Limb (tissue), 2 donors: Measurements from ENCODE around the gene DNMBP.
A peak's percentile ranks its signal among the peaks of the same experiment; 100 is the strongest.

Experiments
- DNase-seq, 2 donors: peaks; one replicate each; pipeline ENCODE4 v3.0.0-alpha.2; 2016; ENCODE audit errors: extremely low spot score in 2 of 2

The DNMBP gene

GRCh38 chr10:100009793-100010676 lies at the start of gene DNMBP:
Gene DNMBP, minus strand, starts transcription at chr10:100009947. Its CDS starts 37,823 bp downstream, at chr10:99972124.
- peak; percentile 85 to 90 for DNase-seq

DNA sequence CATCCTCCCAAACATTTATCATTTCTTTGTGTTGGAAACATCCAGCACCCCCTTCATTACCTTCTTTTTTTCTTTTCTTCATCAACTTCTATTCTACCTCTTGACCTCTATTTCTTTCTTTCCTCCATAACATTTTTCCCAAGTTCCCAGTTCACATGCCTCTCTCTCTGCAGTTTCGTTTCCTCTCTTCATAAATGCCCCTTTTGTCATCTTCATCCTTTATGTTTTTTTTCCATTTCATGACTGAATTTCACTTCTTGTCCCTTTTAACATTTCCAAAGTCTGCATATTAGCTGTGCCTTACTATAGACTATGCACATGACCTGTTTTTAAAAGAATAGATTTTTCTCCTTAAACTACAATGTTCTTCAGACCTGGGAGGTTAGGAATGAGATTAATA lies 48.2 kb upstream of the DNMBP start:
- no peak for DNase-seq

DNA sequence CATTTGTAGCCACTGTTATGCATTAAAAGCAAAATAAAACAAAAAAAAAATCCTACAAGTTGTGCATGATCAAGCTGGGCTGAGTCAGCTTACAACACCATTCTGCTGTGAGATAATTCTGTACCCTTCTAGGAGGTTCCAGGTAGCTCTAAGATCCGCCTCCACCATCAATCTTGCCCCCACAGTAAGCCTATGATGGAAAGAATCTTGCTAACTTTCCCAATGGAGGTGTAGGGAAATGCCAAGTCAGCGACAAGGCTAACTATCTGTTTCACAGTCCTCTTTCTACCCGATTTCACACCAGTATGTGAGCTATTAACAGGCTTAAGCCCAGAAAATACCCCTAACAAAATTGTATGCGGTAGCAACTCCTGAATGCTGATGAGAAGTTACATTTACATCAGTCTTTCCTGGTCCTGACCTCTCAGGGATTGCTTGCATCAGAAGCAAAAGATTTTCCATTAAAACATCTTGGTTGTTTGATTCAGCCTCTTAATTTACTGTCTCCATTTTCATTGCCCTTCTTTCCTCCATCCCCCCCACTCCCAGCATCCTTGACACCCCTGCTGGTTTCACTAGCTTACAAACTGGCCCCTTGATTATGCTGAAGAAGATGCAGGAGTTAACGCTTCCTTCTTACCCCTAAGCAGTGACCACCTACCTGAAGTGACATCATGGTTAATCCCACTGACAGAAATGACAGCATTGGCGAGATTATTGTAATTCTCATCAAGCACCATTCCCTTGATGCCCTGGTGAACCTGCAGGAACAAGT lies 44.1 kb upstream of the DNMBP start:
- DNase-seq = no peak

DNA sequence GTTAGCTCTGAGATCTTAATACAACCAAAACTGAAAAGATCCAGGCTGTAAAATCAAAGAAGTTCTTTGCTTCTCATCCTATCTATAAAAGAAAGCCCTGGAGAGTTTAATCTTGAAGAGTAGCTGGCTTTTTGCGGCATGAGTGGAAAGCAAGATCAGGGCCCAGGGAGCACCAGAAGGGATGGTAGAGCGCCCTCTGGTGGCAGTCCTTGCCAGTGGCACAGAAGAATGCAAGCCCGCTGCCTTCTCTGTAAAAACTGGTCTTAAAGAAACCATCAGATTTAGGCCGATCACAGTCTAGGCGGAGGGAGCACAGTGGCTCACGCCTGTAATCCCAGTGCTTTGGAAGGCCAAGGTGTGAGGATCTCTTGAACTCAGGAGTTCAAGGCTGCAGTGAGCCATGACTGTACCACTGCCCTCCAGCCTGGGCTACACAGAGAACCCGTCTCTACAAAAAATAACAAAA lies 36.3 kb upstream of the DNMBP start:
- DNase-seq = peak; percentile 86 to 91

GRCh38 chr10:100045592-100045991 lies 35.8 kb upstream of the DNMBP start:
- no peak for DNase-seq

DNA sequence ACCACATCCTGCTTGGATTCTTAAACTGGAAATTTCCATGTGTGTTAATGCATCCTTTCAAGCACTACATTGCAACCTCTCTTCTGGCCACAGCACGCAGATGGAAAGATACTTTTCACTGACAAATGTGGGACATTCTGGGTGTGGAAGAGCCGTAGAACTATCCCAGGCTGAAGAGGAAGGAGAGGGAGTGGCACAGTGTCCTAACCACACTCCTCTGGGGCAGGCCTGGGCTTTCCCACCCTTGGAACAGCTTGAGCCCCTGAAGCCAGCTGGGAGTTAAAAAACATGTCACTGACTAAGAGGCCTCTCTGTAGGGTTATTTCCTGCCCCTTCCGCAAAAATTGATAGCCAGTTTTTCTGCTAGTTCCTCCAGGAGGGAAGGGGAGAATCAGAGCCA lies 34.0 kb upstream of the DNMBP start:
- DNase-seq = no peak

DNA sequence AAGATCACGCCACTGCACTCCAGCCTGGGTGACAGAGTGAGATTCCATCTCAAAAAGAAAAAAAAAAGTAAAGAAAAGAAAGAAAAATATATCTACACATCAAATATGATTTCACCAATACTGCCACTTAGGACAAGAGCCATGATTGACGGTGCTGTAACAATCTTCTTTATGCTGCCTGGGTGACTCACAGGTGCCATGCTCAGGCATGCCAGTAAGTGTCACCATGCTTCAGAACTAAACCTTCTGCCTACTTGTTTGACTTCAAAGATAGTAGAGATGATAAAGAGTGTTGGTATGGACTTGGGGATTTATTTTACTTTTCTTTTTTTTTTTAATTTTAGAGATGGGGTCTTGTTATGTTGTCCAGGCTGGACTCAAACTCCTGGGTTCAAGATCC lies 33.6 kb upstream of the DNMBP start:
- no peak for DNase-seq

- no peak for DNase-seq
Measured at GRCh38 chr10:100041306-100042002, 31.7 kb upstream of the DNMBP start.

DNA sequence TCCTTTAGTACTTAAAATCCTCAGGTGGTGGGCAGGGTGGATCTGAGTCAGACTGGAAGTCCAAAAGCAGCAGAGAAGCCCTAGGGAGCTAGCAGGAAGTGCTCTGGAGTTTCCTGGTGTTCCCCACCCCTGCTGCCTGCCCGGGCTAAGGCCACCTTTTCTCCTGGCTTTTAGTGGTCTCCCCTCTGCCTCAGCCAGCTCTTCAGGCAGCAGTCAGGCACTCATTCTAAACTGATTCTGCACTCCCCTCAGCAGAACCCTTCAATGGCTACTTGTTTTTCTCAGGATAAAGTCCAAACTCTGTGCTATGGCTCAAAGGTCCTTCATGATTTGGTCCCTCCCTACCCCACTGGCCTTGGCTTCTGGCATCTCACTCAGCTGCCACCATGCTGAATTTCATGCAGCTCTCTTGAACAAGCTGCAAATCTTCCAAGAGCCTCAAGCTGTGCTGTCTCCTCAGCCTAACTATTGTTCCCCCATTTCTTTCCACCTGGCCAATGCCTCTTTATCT lies 28.9 kb upstream of the DNMBP start:
- DNase-seq = no peak

- no peak for DNase-seq
Measured at GRCh38 chr10:100037758-100038315, 28.1 kb upstream of the DNMBP start.

- DNase-seq = no peak
Measured at GRCh38 chr10:100036850-100037249, 27.1 kb upstream of the DNMBP start.

GRCh38 chr10:100033766-100034418 lies 24.1 kb upstream of the DNMBP start:
- no peak for DNase-seq

- no peak for DNase-seq
Measured at GRCh38 chr10:100027416-100027815, 17.7 kb upstream of the DNMBP start.

GRCh38 chr10:100025576-100025975 lies 15.8 kb upstream of the DNMBP start:
- peak; percentile 66 for DNase-seq

GRCh38 chr10:100024748-100025147 lies 15.0 kb upstream of the DNMBP start:
- DNase-seq = no peak

GRCh38 chr10:100022403-100022802 lies 12.7 kb upstream of the DNMBP start:
- no peak for DNase-seq

GRCh38 chr10:100021322-100021721 lies 11.6 kb upstream of the DNMBP start:
- DNase-seq = no peak

GRCh38 chr10:100020886-100021253 lies 11.1 kb upstream of the DNMBP start:
- peak in 1 of 2 donors; percentile 46 for DNase-seq

DNA sequence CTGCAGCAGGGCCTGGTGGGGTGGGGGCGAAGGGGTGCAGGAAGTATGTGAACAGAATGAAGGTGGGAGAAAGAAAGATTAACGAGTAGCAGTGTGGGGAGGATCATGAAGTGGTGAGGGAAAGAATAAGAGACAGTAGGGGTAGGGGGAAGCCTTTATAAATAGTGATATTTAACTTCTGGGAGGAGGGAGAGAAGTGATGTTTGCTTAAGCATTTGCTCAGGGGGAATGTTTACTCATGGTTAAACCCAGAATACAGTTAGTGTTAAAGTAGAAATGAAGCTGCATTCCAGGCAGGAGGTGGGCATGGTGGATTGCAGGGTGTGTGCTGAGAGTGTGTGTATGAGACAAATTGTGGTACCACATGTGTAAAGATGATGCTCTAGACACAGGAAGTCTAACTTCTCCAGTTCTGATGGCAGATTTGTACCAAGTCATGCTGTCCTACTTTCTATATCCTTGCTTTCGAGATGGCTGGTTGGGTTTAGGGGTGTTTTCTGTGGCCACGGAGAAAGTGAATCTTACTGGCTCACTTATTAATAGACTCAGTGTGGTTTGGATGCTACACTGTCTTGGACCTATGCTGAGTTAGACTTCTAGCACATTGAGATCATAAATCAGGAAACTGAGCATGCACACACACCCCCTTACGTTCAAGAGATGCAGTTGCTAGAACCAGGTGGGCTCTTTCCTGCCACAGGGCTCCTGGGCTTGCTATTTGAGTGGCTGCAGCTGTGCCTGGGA lies 10.6 kb upstream of the DNMBP start:
- DNase-seq = no peak

GRCh38 chr10:100019787-100020141 lies 10.0 kb upstream of the DNMBP start:
- no peak for DNase-seq
